ENCODE results near the gene RPL11.
A peak's percentile ranks its signal among the peaks of the same experiment; 100 is the strongest.
"Not testable (repeated sequence)": the region's sequence is repeated elsewhere in the genome, so short reads cannot be mapped to it uniquely, and the experiment has no call there.

Gene RPL11

GRCh38 chr1:23687680-23688079 lies 3.9 kb upstream of the RPL11 start:
- DNase-seq = not testable (repeated sequence)

- not testable (repeated sequence) for DNase-seq
Observed at GRCh38 chr1:23688281-23688680, 3.3 kb upstream of the RPL11 start.

- DNase-seq = no peak
Observed at GRCh38 chr1:23692308-23692871, 784 bp downstream of the RPL11 start.

- DNase-seq = no peak
Observed at GRCh38 chr1:23693599-23693998, 2.0 kb downstream of the RPL11 start.

GRCh38 chr1:23694371-23694770 lies 2.8 kb downstream of the RPL11 start:
- no peak for DNase-seq

- no peak for DNase-seq
Observed at GRCh38 chr1:23695667-23696066, 4.1 kb downstream of the RPL11 start.

GRCh38 chr1:23696335-23696989 lies 4.9 kb downstream of the RPL11 start:
- DNase-seq = no peak

- no peak for DNase-seq
Observed at GRCh38 chr1:23698466-23698865, 6.9 kb downstream of the RPL11 start.

- no peak for DNase-seq
Observed at GRCh38 chr1:23699280-23700179, 7.9 kb downstream of the RPL11 start.

- DNase-seq = no peak
Observed at GRCh38 chr1:23701310-23701709, 9.7 kb downstream of the RPL11 start.

- no peak for DNase-seq
Observed at GRCh38 chr1:23701996-23702395, 10.4 kb downstream of the RPL11 start.

- no peak for DNase-seq
Observed at GRCh38 chr1:23704834-23705495, 13.4 kb downstream of the RPL11 start.

- DNase-seq = no peak
Observed at GRCh38 chr1:23709229-23709628, 17.6 kb downstream of the RPL11 start.

- DNase-seq = peak; percentile 62
Observed at GRCh38 chr1:23718482-23718881, 26.9 kb downstream of the RPL11 start.

GRCh38 chr1:23719162-23719820 lies 27.7 kb downstream of the RPL11 start:
- DNase-seq = peak; percentile 33

- no peak for DNase-seq
Observed at GRCh38 chr1:23720256-23720995, 28.8 kb downstream of the RPL11 start.

GRCh38 chr1:23722652-23723051 lies 31.0 kb downstream of the RPL11 start:
- DNase-seq = no peak

GRCh38 chr1:23726686-23727085 lies 35.1 kb downstream of the RPL11 start:
- no peak for DNase-seq

GRCh38 chr1:23727362-23727811 lies 35.8 kb downstream of the RPL11 start:
- DNase-seq = peak; percentile 68

- peak; percentile 40 for DNase-seq
Observed at GRCh38 chr1:23732363-23733224, 41.0 kb downstream of the RPL11 start.

- not testable (repeated sequence) for DNase-seq
Observed at GRCh38 chr1:23733281-23733680, 41.7 kb downstream of the RPL11 start.

Data from HCEC 1CT (cell line).